ENCODE results near the gene DPY19L3. TPM values are rescaled to one million over a fixed set of nuclear protein-coding genes. Genes with fewer than 3 reads are reported as not detected.

DPY19L3 gene
- total RNA-seq, 1 donor from 2014 or later, result 10.3 TPM

DNA sequence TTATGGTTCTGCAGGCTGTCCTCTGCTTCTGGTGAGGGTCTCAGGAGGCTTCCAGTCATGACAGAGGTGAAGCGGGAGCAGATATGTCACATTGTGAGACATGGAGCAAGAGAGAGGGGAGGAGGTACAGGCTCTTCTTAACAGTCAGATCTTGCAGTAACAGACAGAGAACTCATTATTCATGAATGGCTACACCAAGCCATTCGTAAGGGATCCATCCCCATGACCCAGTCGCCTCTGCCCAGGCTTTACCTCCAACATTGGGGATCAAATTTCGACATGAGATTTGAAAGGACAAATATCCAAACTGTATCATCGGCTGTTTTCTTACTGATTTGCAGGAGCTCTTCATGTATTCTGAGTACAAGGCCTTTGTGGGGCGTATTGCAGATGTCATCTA is 38.5 kb upstream of the DPY19L3 start:
- no peak overlapping the region for H3K4me3 ChIP-seq
- intact Hi-C loops (cut with DNase I), result no loop called here
- TF ChIP-seq POLR2A (IDR thresholded peaks at IDR 0.05), result no peak
- TF ChIP-seq, protein P1, sequence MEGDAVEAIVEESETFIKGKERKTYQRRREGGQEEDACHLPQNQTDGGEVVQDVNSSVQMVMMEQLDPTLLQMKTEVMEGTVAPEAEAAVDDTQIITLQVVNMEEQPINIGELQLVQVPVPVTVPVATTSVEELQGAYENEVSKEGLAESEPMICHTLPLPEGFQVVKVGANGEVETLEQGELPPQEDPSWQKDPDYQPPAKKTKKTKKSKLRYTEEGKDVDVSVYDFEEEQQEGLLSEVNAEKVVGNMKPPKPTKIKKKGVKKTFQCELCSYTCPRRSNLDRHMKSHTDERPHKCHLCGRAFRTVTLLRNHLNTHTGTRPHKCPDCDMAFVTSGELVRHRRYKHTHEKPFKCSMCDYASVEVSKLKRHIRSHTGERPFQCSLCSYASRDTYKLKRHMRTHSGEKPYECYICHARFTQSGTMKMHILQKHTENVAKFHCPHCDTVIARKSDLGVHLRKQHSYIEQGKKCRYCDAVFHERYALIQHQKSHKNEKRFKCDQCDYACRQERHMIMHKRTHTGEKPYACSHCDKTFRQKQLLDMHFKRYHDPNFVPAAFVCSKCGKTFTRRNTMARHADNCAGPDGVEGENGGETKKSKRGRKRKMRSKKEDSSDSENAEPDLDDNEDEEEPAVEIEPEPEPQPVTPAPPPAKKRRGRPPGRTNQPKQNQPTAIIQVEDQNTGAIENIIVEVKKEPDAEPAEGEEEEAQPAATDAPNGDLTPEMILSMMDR (IDR thresholded peaks at IDR 0.05), result no peak
- TF ChIP-seq POLR2AphosphoS5 (IDR thresholded peaks at IDR 0.05; ENCODE audit: insufficient read depth in 1 of 2, low read depth in 1 of 2), result no peak
- no peak for DNase-seq (ENCODE audit: extremely low spot score in 2 of 2)
- H3K36me3 ChIP-seq, result no peaks in the 10 kb centered on the region
- H3K27me3 ChIP-seq, result no peaks in the 10 kb centered on the region
- no peak overlapping the region for H3K27ac ChIP-seq
- H3K4me1 ChIP-seq, result peaks cover 19% of the 10 kb centered on the region
- no peaks in the 10 kb centered on the region for H3K9me3 ChIP-seq

DNA sequence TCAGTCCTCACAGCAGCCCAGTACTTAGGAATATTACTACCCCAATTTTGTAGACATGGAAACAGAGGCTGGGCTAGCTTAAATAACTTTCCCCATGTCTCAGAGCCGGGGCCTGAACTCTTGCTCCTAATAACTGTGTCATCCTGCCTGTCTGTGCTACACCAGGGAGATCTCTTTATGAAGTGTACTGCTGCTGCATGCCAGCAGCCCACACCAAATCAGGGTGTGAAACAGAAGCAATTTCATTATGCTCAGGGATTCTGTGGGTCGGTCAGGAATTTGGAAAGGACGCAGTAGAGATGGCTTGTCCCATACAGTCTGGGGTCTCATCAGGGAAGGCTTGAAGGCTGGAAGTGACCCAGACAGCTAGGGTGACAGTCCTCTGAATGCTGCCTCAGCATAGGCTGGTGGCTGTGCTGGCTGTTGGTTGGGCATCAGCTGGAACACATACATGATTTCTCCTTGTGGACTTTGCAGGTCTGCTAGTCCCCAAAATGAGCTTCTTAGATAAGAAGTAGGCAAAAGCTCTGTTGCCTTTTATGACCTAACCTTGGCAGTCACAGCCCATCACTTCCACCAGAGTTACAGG is 37.5 kb upstream of the DPY19L3 start:
- Histone ChIP-seq H3K4me3 (no peak overlapping the region), H3K36me3 (no peaks in the 10 kb centered on the region), H3K4me1 (peaks cover 11% of the 10 kb centered on the region), H3K9me3 (no peaks in the 10 kb centered on the region), H3K27me3 (no peaks in the 10 kb centered on the region), H3K27ac (no peak overlapping the region)
- intact Hi-C loops (cut with DNase I), result no loop called here
- DNase-seq (ENCODE audit: extremely low spot score in 2 of 2), result no peak
- TF ChIP-seq POLR2A (IDR thresholded peaks at IDR 0.05) (no peak), POLR2AphosphoS5 (IDR thresholded peaks at IDR 0.05; ENCODE audit: insufficient read depth in 1 of 2, low read depth in 1 of 2) (no peak)
- TF ChIP-seq, protein P1 (IDR thresholded peaks at IDR 0.05), result no peak

DNA sequence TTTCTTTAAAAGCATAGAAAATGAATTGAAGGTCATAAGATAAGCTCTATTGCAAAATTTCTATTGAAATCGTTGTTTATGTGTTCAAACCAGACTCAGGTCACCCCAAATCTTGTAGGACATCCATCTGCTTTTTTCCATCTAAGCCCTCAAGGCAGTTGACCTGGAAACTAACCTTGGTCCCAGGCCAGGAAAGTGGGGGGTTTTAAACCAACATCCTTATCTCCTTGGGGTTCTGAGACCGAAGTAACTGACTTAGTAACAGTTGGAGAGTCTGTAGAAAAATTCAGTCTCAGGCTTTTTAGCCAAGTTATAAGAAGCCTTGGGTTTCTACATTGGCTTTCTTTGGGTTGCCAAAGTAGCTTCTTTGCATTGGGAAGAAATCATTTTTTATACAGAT is 36.8 kb upstream of the DPY19L3 start:
- TF ChIP-seq, protein P1 (IDR thresholded peaks at IDR 0.05), result no peak
- TF ChIP-seq POLR2AphosphoS5 (IDR thresholded peaks at IDR 0.05; ENCODE audit: insufficient read depth in 1 of 2, low read depth in 1 of 2) (no peak), POLR2A (IDR thresholded peaks at IDR 0.05) (no peak)
- Histone ChIP-seq H3K27ac (no peak overlapping the region), H3K27me3 (no peaks in the 10 kb centered on the region), H3K4me1 (peaks cover 11% of the 10 kb centered on the region), H3K9me3 (no peaks in the 10 kb centered on the region), H3K36me3 (no peaks in the 10 kb centered on the region), H3K4me3 (no peak overlapping the region)
- intact Hi-C loops (cut with DNase I), result no loop called here
- no peak for DNase-seq (ENCODE audit: extremely low spot score in 2 of 2)

DNA sequence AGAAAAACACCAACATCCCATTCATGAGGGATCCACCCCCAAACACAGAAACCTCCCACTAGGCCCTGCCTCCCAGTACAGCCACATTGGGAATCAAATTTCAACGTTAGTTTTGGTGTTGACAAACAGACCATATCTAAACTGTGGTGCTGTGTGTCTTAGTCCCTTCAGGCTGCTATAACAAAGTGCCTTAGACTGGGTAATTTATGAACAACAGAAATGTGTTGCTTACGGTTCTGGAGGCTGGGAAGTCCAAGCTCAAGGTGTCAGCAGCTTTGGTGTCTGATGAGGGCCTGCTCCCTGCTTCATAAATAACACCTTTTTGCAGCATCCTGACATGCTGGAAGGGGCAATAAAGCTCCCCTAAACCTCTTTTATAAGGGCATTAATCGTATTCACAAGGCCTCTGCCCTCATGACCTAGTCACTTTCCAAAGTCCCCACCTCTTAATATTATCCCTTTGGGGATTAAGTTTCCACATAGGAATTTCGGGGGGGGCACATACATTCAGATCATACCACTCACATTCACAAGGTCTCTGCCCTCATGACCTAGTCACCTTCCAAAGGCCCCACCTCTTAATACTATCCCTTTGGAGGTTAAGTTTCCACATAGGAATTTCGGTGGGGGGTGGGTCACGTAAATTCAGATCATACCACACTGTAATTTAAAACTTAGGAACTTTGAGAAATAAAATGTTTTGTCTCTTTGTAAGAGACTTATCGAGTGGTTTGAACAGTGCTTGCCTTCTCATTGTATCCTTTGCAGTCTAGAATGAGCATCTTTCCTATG is 32.6 kb upstream of the DPY19L3 start:
- H3K27ac ChIP-seq, result peak overlapping the region; percentile 26

More for the DNA sequence above, 32.6 kb upstream of the DPY19L3 start:
- no peaks in the 10 kb centered on the region for H3K9me3 ChIP-seq
- intact Hi-C loops (cut with DNase I), result no loop called here
- TF ChIP-seq POLR2AphosphoS5 (IDR thresholded peaks at IDR 0.05; ENCODE audit: insufficient read depth in 1 of 2, low read depth in 1 of 2), result no peak
- TF ChIP-seq, protein P1 (IDR thresholded peaks at IDR 0.05), result no peak
- TF ChIP-seq POLR2A (IDR thresholded peaks at IDR 0.05), result no peak
- H3K36me3 ChIP-seq, result no peaks in the 10 kb centered on the region
- H3K27me3 ChIP-seq, result no peaks in the 10 kb centered on the region
- peaks cover 9% of the 10 kb centered on the region for H3K4me1 ChIP-seq
- no peak for DNase-seq (ENCODE audit: extremely low spot score in 2 of 2)
- H3K4me3 ChIP-seq, result no peak overlapping the region

All from vagina (tissue), 2 donors.